ENCODE measurements around the gene TCEA2.

Gene TCEA2

DNA sequence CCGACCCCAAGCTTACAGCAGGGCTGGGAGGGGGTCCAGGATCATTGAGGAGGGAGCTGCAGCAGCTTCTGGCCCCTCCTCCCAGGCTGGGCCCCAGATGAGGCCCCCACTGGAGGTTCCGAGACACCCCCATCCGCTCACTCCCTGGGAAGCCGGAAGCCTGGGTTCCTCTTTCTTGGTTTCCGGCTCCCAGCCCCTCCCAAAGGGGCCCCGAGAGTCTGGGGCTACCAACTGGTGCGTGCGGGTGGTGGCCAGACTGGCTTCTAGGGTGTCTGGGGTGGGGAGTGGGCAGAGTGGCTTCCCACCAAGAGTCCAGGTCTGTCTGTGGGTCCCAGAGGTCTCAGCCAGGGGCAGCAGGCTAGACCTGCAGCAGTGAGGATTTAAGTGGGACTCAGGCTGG lies 14.1 kb downstream of the TCEA2 start:
- no peak for DNase-seq (ENCODE audit: low read depth)
- H3K4me3 ChIP-seq (ENCODE audit: low read depth, low read length) = peak overlapping the region; percentile 92
- TF ChIP-seq, protein P1, sequence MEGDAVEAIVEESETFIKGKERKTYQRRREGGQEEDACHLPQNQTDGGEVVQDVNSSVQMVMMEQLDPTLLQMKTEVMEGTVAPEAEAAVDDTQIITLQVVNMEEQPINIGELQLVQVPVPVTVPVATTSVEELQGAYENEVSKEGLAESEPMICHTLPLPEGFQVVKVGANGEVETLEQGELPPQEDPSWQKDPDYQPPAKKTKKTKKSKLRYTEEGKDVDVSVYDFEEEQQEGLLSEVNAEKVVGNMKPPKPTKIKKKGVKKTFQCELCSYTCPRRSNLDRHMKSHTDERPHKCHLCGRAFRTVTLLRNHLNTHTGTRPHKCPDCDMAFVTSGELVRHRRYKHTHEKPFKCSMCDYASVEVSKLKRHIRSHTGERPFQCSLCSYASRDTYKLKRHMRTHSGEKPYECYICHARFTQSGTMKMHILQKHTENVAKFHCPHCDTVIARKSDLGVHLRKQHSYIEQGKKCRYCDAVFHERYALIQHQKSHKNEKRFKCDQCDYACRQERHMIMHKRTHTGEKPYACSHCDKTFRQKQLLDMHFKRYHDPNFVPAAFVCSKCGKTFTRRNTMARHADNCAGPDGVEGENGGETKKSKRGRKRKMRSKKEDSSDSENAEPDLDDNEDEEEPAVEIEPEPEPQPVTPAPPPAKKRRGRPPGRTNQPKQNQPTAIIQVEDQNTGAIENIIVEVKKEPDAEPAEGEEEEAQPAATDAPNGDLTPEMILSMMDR (IDR thresholded peaks at IDR 0.05; ENCODE audit: low read depth, low read length, missing control alignments) = no peak

- no peak for DNase-seq (ENCODE audit: low read depth)
- TF ChIP-seq, protein P1 (IDR thresholded peaks at IDR 0.05; ENCODE audit: low read depth, low read length, missing control alignments) = peak; percentile 3
- peak overlapping the region; percentile 92 for H3K4me3 ChIP-seq (ENCODE audit: low read depth, low read length)
Observed at GRCh38 chr20:64077541-64077875, 14.5 kb downstream of the TCEA2 start.

GRCh38 chr20:64077876-64078551 lies 15.0 kb downstream of the TCEA2 start:
- H3K4me3 ChIP-seq (ENCODE audit: low read depth, low read length) = peak overlapping the region; percentile 92
- TF ChIP-seq, protein P1 (IDR thresholded peaks at IDR 0.05; ENCODE audit: low read depth, low read length, missing control alignments) = no peak
- no peak for DNase-seq (ENCODE audit: low read depth)

- H3K4me3 ChIP-seq (ENCODE audit: low read depth, low read length) = peak overlapping the region; percentile 92
- no peak for DNase-seq (ENCODE audit: low read depth)
- TF ChIP-seq, protein P1 (IDR thresholded peaks at IDR 0.05; ENCODE audit: low read depth, low read length, missing control alignments) = no peak
Observed at GRCh38 chr20:64078934-64079272, 15.9 kb downstream of the TCEA2 start.

DNA sequence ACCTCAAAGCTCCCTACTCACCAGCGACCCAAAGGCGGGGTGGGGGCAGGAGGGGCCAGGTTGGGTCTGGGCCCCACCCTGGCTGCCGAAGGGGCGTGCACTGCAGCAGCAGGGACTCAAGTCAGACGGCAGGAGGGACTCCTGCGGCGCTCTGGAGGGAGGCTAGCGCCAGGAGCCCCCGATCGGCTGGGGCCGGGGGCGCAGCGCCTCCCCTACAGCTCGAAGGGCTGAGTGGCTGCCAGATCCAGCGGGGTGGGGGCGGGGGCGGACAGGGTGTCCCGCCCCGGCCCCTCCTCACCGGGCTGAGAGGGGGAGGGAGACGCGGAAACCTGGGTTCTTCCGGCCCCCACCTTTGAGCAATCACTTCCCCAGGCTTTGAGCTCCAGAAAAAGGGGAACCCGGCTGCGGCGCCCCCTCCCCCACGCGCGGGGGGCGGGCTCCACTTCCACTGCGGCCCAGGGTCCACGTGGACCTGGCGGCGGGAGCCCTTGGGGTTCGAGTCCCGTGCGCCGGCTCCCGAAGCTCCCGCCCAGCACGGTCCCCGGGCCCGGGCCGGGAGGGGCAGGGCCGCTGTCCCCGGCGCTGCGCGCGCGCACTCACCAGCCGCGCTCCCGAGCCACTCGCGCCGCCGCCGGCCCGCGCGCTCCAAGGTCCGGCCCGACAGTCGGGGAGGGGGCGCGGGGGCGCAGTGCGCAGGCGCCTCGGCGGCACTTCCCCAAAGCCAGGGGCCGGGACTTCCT lies 16.4 kb downstream of the TCEA2 start, which contains the start of gene RGS19:
Gene RGS19, minus strand, starts transcription at position 246 of the 740 bp plus-strand sequence. CDS start 2,632 bp downstream, outside the sequence.
- H3K4me3 ChIP-seq (ENCODE audit: low read depth, low read length) = peak within 1 kb of the TSS; percentile 92
- TF ChIP-seq, protein P1 (IDR thresholded peaks at IDR 0.05; ENCODE audit: low read depth, low read length, missing control alignments) = no peak
- no peak for DNase-seq (ENCODE audit: low read depth)

DNA sequence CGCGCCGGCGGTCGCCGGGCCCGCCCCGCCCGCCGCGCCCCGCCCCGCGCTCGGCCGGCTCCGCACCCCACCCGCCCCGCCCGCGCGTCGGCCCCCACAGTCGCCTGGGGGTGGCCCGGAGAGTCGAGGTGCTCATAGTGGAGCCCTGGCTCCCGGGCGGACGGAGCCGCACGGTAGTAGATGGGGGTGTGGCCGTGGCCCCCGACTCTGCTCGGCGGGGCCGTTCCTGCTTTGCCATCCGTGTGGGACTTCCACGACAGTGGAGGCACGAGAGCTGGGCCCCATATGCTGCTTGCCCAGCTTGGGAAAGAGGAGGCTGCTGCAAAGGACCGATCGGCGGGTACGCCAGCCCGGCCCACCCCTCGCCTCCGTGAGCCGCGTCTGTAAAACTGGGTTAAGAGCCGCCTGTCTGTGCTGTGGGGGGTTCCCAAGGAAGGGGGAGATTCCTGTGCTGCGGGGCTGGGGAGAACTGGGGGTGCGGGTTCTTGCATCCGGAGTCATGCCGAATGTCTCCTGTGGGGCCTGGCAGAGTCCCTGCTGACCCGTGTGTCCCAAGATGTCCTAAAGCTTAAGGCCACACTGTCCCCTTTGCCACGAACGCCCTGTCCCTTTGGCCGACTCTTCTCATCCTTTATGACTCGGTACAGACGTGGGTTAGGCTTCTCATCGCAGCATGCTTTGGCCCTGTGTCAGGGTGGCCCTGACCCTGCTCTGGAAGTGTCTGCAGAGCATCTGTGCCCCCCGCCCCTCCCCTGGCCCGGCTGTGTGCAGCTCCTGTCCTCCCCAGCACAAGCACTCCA lies 17.2 kb downstream of the TCEA2 start, which contains the start of gene OPRL1:
Gene OPRL1, plus strand, starts transcription at position 70 of the 800 bp plus-strand sequence. CDS start 12,639 bp downstream, outside the sequence.
- TF ChIP-seq, protein P1 (IDR thresholded peaks at IDR 0.05; ENCODE audit: low read depth, low read length, missing control alignments) = no peak
- no peak for DNase-seq (ENCODE audit: low read depth)
- H3K4me3 ChIP-seq (ENCODE audit: low read depth, low read length) = peak within 1 kb of the TSS; percentile 92

Data from GM12864 (cell line).